H9 (cell line): ENCODE results near the gene ACTL7A. TPM values are rescaled to one million over a fixed set of nuclear protein-coding genes. Genes with fewer than 3 reads are reported as not detected.

Experiments
- DNase-seq: peaks from one replicate; pipeline ENCODE4 v3.0.0-alpha.2; 2017
- H2AFZ ChIP-seq: one replicate; pipeline ENCODE4 v1.6.1; 2013; ENCODE audit warnings: mild to moderate bottlenecking, low read length, control low read depth, moderate library complexity
- H2AK5ac ChIP-seq: 2 replicates; pipeline ENCODE4 v1.6.1; 2013; ENCODE audit warnings: low read length, control low read depth, mixed read lengths; ENCODE audit not compliant: insufficient read length
- H2BK120ac ChIP-seq: one replicate; pipeline ENCODE4 v1.6.1; 2013; ENCODE audit warnings: low read depth, mild to moderate bottlenecking, low read length, control low read depth, inconsistent platforms; ENCODE audit not compliant: poor library complexity, severe bottlenecking
- H2BK12ac ChIP-seq: 2 replicates; pipeline ENCODE4 v1.6.1; 2013; ENCODE audit warnings: low read length, control low read depth, mixed read lengths, low read depth; ENCODE audit not compliant: insufficient read length
- H2BK15ac ChIP-seq: 2 replicates; pipeline ENCODE4 v1.6.1; 2013; ENCODE audit warnings: low read depth, low read length, control low read depth
- H2BK20ac ChIP-seq: one replicate; pipeline ENCODE4 v1.6.1; 2013; ENCODE audit warnings: low read depth, mild to moderate bottlenecking, low read length, control low read depth, inconsistent platforms; ENCODE audit not compliant: poor library complexity, severe bottlenecking
- H2BK5ac ChIP-seq: 2 replicates; pipeline ENCODE4 v1.6.1; 2013; ENCODE audit warnings: low read length, control low read depth, mixed read lengths; ENCODE audit not compliant: insufficient read length
- H3K14ac ChIP-seq: 2 replicates; pipeline ENCODE4 v1.6.1; 2013; ENCODE audit warnings: low read length, control low read depth; ENCODE audit not compliant: insufficient read depth
- H3K18ac ChIP-seq: 2 replicates; pipeline ENCODE4 v1.6.1; 2013; ENCODE audit warnings: low read depth, mild to moderate bottlenecking, mixed read lengths, low read length, control low read depth; ENCODE audit not compliant: insufficient read length
- H3K23ac ChIP-seq: 2 replicates; pipeline ENCODE4 v1.6.1; 2013; ENCODE audit warnings: low read length, control low read depth, mixed read lengths, low read depth; ENCODE audit not compliant: insufficient read length
- H3K23me2 ChIP-seq: 2 replicates; pipeline ENCODE4 v1.6.1; 2013; ENCODE audit warnings: low read depth, mild to moderate bottlenecking, mixed read lengths, low read length, control low read depth; ENCODE audit not compliant: insufficient read length, poor library complexity, severe bottlenecking
- H3K27ac ChIP-seq: 2 replicates; pipeline ENCODE4 v1.5.1; 2013; ENCODE audit warnings: low read length, control low read depth, mixed read lengths, low read depth; ENCODE audit not compliant: insufficient read length
- H3K27me3 ChIP-seq: 2 replicates; pipeline ENCODE4 v1.6.1; 2013; ENCODE audit warnings: low read length, control low read depth, inconsistent platforms; ENCODE audit not compliant: insufficient read depth
- H3K4ac ChIP-seq: 2 replicates; pipeline ENCODE4 v1.6.1; 2013; ENCODE audit warnings: low read depth, mild to moderate bottlenecking, control low read depth, inconsistent platforms, low read length, moderate library complexity
- H3K4me1 ChIP-seq: 2 replicates; pipeline ENCODE4 v1.6.1; 2013; ENCODE audit warnings: low read length, control low read depth, inconsistent platforms; ENCODE audit not compliant: insufficient read depth
- H3K4me2 ChIP-seq: 2 replicates; pipeline ENCODE4 v1.6.1; 2013; ENCODE audit warnings: low read length, control low read depth, mixed read lengths; ENCODE audit not compliant: insufficient read length, insufficient read depth
- H3K56ac ChIP-seq: 2 replicates; pipeline ENCODE4 v1.6.1; 2013; ENCODE audit warnings: low read depth, mild to moderate bottlenecking, mixed read lengths, low read length, control low read depth; ENCODE audit not compliant: insufficient read length
- H3K79me1 ChIP-seq: 2 replicates; pipeline ENCODE4 v1.6.1; 2013; ENCODE audit warnings: low read depth, mild to moderate bottlenecking, moderate library complexity, low read length, control low read depth, inconsistent platforms; ENCODE audit not compliant: insufficient read depth, poor library complexity, severe bottlenecking
- H3K79me2 ChIP-seq: 2 replicates; pipeline ENCODE4 v1.6.1; 2013; ENCODE audit warnings: low read length, control low read depth, inconsistent platforms; ENCODE audit not compliant: insufficient read depth
- H3K9ac ChIP-seq: 2 replicates; pipeline ENCODE4 v1.6.1; 2013; ENCODE audit warnings: low read length, control low read depth, mixed read lengths; ENCODE audit not compliant: insufficient read length; ENCODE audit errors: extremely low read depth
- H3K9me3 ChIP-seq: one replicate; pipeline ENCODE4 v1.6.1; 2013; ENCODE audit warnings: low read depth, low read length, inconsistent platforms; ENCODE audit not compliant: control insufficient read depth
- H3T11ph ChIP-seq: one replicate; pipeline ENCODE4 v1.6.1; 2013; ENCODE audit warnings: mild to moderate bottlenecking, low read length, control low read depth, inconsistent platforms
- H4K20me1 ChIP-seq: one replicate; pipeline ENCODE4 v1.6.1; 2013; ENCODE audit not compliant: control insufficient read depth, insufficient read length, insufficient read depth
- H4K5ac ChIP-seq: 2 replicates; pipeline ENCODE4 v1.6.1; 2013; ENCODE audit warnings: low read depth, mild to moderate bottlenecking, mixed read lengths, low read length, control low read depth; ENCODE audit not compliant: insufficient read length
- H4K8ac ChIP-seq: replicated peaks from 2 replicates; pipeline ENCODE4 v1.6.1; 2013; ENCODE audit warnings: low read length, control low read depth, mixed read lengths, low read depth; ENCODE audit not compliant: insufficient read length
- H4K91ac ChIP-seq: 2 replicates; pipeline ENCODE4 v1.6.1; 2013; ENCODE audit warnings: low read depth, mild to moderate bottlenecking, moderate library complexity, mixed read lengths, low read length, control low read depth; ENCODE audit not compliant: insufficient read length
- H3K27ac Mint-ChIP-seq, 3 experiments: 2 replicates in 2 of 3; 3 replicates in 1 of 3; pipeline ENCODE4 v1.8.0; 2020 to 2021; ENCODE audit warnings: mixed read lengths in 3 of 3, mild to moderate bottlenecking in 1 of 3, moderate library complexity in 1 of 3
- H3K27me3 Mint-ChIP-seq: 2 replicates; pipeline ENCODE4 v1.8.0; 2021; ENCODE audit warnings: low read depth, mild to moderate bottlenecking, moderate library complexity, mixed read lengths
- H3K36me3 Mint-ChIP-seq, 3 experiments: 2 replicates in 2 of 3; 3 replicates in 1 of 3; pipeline ENCODE4 v1.8.0; 2020 to 2021; ENCODE audit warnings: low read depth in 3 of 3, mixed read lengths in 3 of 3; ENCODE audit not compliant: insufficient read depth in 1 of 3
- H3K4me1 Mint-ChIP-seq, 2 experiments: 2 replicates each; pipeline ENCODE4 v1.8.0; 2020; ENCODE audit warnings: mixed read lengths in 2 of 2
- H3K4me3 Mint-ChIP-seq, 2 experiments: 2 replicates in 1 of 2; 3 replicates in 1 of 2; pipeline ENCODE4 v1.8.0; 2020 to 2021; ENCODE audit warnings: mild to moderate bottlenecking in 2 of 2, mixed read lengths in 2 of 2, moderate library complexity in 1 of 2
- H3K9me3 Mint-ChIP-seq, 2 experiments: 2 replicates in 1 of 2; 3 replicates in 1 of 2; pipeline ENCODE4 v1.8.0; 2020; ENCODE audit warnings: mild to moderate bottlenecking in 2 of 2, mixed read lengths in 2 of 2, moderate library complexity in 1 of 2
- WGBS: extraction: QIAGEN DNeasy Blood & Tissue Kit; methylation state at CpG from one replicate; pipeline ENCODE4 v1.1.7; 2013; ENCODE audit warnings: missing lambda C conversion rate, low lambda C conversion rate, mixed read lengths; ENCODE audit not compliant: insufficient read length; ENCODE audit errors: extremely low coverage; 5-methylcytosine and 5-hydroxymethylcytosine counted together
- total RNA-seq: library from RNA; stranded (reverse); gene quantifications from 2 replicates; pipeline ENCODE4 v1.2.1, GENCODE V29; 2021
- TF ChIP-seq, protein P1 (sequence below): fragments of 200-600 bp; sonication (generic); conservative IDR thresholded peaks from 3 replicates; pipeline ENCODE4 v1.8.0; 2021; ENCODE audit warnings: antibody characterized with exemption, mild to moderate bottlenecking

Gene ACTL7A
- total RNA-seq, 1 experiment from 2014 or later, result not detected

DNA sequence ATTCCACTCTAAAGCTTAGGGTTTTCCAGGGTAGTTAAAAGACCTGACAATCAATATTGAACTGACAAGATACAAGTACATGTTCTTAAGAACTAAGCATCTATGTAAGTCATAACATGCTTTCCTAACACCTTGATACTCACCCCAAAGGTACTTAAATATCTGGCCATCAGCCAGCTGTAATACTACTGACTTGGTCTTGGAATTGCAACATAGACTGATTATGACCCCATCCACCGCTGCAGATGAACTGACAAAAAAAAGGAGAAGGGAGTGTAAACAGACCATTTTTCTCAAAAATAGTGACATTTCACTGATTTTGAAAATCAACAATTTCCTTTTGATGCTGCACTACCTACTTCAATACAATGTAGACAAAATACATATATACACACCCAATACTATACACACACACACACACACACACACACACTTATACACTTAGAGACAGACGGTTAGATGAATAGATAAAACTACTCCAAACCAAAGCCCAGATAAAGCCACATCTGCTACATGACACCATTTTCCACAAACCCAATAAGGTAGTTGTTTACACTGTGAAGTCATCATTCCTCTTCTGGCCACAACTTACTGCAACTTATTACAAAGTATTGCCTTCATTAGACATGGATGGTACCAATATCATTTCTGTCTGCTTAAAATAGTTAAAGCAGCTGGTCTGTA, 41.5 kb downstream of the ACTL7A start:
- no peaks in the 10 kb centered on the region for H3K27me3 Mint-ChIP-seq
- DNase-seq, result no peak
- H3K4me1 Mint-ChIP-seq, result no peaks in the 10 kb centered on the region
- peaks cover 13 to 79% (median 60%) of the 10 kb centered on the region in 3 experiments; a peak in 6 of 7 replicates for H3K36me3 Mint-ChIP-seq
- H3K18ac ChIP-seq, result no peak overlapping the region
- no peak overlapping the region for H2AFZ ChIP-seq
- H3K27me3 ChIP-seq, result no peaks in the 10 kb centered on the region
- no peak overlapping the region for H3K27ac Mint-ChIP-seq
- H3K14ac ChIP-seq, result no peak overlapping the region
- H4K91ac ChIP-seq, result no peak overlapping the region
- no peak overlapping the region for H3K27ac ChIP-seq
- H3K9ac ChIP-seq, result no peak overlapping the region
- WGBS, result no CpG with 5 or more reads among the region's 2 CpGs
- no peak overlapping the region for H3K4me3 Mint-ChIP-seq
- no peaks in the 10 kb centered on the region for H3K4me1 ChIP-seq
- no peaks in the 10 kb centered on the region for H3K79me1 ChIP-seq
- no peak overlapping the region for H3K4ac ChIP-seq
- no peak overlapping the region for H3T11ph ChIP-seq
- H4K8ac ChIP-seq, result no peak overlapping the region
- H4K20me1 ChIP-seq, result no peaks in the 10 kb centered on the region
- no peak overlapping the region for H2BK5ac ChIP-seq
- H2AK5ac ChIP-seq, result no peak overlapping the region
- H4K5ac ChIP-seq, result no peak overlapping the region
- no peak overlapping the region for H3K4me2 ChIP-seq
- H3K79me2 ChIP-seq, result no peaks in the 10 kb centered on the region
- no peak overlapping the region for H2BK120ac ChIP-seq
- no peak overlapping the region for H2BK20ac ChIP-seq
- H3K9me3 Mint-ChIP-seq, result no peaks in the 10 kb centered on the region
- no peak overlapping the region for H3K56ac ChIP-seq
- H3K9me3 ChIP-seq, result no peaks in the 10 kb centered on the region
- TF ChIP-seq, protein P1, sequence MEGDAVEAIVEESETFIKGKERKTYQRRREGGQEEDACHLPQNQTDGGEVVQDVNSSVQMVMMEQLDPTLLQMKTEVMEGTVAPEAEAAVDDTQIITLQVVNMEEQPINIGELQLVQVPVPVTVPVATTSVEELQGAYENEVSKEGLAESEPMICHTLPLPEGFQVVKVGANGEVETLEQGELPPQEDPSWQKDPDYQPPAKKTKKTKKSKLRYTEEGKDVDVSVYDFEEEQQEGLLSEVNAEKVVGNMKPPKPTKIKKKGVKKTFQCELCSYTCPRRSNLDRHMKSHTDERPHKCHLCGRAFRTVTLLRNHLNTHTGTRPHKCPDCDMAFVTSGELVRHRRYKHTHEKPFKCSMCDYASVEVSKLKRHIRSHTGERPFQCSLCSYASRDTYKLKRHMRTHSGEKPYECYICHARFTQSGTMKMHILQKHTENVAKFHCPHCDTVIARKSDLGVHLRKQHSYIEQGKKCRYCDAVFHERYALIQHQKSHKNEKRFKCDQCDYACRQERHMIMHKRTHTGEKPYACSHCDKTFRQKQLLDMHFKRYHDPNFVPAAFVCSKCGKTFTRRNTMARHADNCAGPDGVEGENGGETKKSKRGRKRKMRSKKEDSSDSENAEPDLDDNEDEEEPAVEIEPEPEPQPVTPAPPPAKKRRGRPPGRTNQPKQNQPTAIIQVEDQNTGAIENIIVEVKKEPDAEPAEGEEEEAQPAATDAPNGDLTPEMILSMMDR, result no peak
- H3K23ac ChIP-seq, result no peak overlapping the region
- H2BK12ac ChIP-seq, result no peak overlapping the region
- no peak overlapping the region for H2BK15ac ChIP-seq
- H3K23me2 ChIP-seq, result no peaks in the 10 kb centered on the region
